ENCODE data around the gene PCDHGA1. TPM values are rescaled to one million over a fixed set of nuclear protein-coding genes. Genes with fewer than 3 reads are reported as not detected.
"Not testable (repeated sequence)": the region's sequence is repeated elsewhere in the genome, so short reads cannot be mapped to it uniquely, and the experiment has no call there.

Gene PCDHGA1
- total RNA-seq, 1 experiment from 2014 or later: 2.2 TPM

DNA sequence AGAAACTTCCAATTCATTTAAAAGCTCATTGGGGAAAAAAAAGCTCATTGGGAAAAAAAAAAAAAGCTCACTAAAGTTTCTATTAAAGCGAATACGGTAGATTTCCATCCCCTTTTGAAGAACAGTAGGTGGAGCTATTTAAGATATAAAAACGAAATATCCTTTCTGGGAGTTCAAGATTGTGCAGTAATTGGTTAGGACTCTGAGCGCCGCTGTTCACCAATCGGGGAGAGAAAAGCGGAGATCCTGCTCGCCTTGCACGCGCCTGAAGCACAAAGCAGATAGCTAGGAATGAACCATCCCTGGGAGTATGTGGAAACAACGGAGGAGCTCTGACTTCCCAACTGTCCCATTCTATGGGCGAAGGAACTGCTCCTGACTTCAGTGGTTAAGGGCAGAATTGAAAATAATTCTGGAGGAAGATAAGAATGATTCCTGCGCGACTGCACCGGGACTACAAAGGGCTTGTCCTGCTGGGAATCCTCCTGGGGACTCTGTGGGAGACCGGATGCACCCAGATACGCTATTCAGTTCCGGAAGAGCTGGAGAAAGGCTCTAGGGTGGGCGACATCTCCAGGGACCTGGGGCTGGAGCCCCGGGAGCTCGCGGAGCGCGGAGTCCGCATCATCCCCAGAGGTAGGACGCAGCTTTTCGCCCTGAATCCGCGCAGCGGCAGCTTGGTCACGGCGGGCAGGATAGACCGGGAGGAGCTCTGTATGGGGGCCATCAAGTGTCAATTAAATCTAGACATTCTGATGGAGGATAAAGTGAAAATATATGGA, 100.2 kb downstream of the PCDHGA1 start, which contains the start of gene PCDHGA12:
Gene PCDHGA12, plus strand, starts transcription at position 176 of the 782 bp plus-strand sequence. Its CDS starts 253 bp downstream, at position 429.
- no peaks in the 10 kb centered on the region for H3K4me1 ChIP-seq (ENCODE audit: insufficient read depth, low read length, poor library complexity, severe bottlenecking)
- peak; percentile 7 for DNase-seq (ENCODE audit: low spot score)
- BruUV-seq (replicated peaks): no TSS peak
- TF ChIP-seq, protein P1, sequence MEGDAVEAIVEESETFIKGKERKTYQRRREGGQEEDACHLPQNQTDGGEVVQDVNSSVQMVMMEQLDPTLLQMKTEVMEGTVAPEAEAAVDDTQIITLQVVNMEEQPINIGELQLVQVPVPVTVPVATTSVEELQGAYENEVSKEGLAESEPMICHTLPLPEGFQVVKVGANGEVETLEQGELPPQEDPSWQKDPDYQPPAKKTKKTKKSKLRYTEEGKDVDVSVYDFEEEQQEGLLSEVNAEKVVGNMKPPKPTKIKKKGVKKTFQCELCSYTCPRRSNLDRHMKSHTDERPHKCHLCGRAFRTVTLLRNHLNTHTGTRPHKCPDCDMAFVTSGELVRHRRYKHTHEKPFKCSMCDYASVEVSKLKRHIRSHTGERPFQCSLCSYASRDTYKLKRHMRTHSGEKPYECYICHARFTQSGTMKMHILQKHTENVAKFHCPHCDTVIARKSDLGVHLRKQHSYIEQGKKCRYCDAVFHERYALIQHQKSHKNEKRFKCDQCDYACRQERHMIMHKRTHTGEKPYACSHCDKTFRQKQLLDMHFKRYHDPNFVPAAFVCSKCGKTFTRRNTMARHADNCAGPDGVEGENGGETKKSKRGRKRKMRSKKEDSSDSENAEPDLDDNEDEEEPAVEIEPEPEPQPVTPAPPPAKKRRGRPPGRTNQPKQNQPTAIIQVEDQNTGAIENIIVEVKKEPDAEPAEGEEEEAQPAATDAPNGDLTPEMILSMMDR (conservative IDR thresholded peaks at IDR 0.05; ENCODE audit: low read depth, low read length): no peak
- TF ChIP-seq EZH2 (IDR thresholded peaks at IDR 0.05; ENCODE audit: borderline replicate concordance, low read depth, low read length, poor library complexity, severe bottlenecking): no peak
- CTCF ChIA-PET: interaction anchor here (1.2 kb wide), 1 partner anchor 10 kb away, joined by 4 read pairs; the partner anchor contains the start of gene PCDHGA11
- H3K36me3 ChIP-seq (ENCODE audit: insufficient read depth, low read length, poor library complexity, severe bottlenecking): peaks cover 63% of the 10 kb centered on the region
- peaks cover 70% of the 10 kb centered on the region for H3K9me3 ChIP-seq (ENCODE audit: low read depth, low read length, poor library complexity, severe bottlenecking)
- intact Hi-C loops (cut with micrococcal nuclease; ENCODE audit: unreplicated experiment): no loop called here
- no peak within 1 kb of the TSS for H3K4me3 ChIP-seq (ENCODE audit: low read depth, low read length, poor library complexity, severe bottlenecking)
- H3K27ac ChIP-seq (ENCODE audit: low read depth, low read length, poor library complexity, severe bottlenecking): no peak within 1 kb of the TSS
- no peaks in the 10 kb centered on the region for H3K27me3 ChIP-seq (replicated peaks; ENCODE audit: insufficient read depth, low read depth, low read length, poor library complexity)
- POLR2A ChIA-PET (ENCODE audit: low non-redundant PET): interaction anchor here (0.7 kb wide), 1 partner anchor 62 kb away, joined by 9 read pairs; no protein-coding TSS in a partner anchor

DNA sequence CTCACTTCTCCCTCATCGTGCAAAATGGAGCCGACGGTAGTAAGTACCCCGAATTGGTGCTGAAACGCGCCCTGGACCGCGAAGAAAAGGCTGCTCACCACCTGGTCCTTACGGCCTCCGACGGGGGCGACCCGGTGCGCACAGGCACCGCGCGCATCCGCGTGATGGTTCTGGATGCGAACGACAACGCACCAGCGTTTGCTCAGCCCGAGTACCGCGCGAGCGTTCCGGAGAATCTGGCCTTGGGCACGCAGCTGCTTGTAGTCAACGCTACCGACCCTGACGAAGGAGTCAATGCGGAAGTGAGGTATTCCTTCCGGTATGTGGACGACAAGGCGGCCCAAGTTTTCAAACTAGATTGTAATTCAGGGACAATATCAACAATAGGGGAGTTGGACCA, 101.0 kb downstream of the PCDHGA1 start:
- H3K9me3 ChIP-seq (ENCODE audit: low read depth, low read length, poor library complexity, severe bottlenecking): peaks cover 65% of the 10 kb centered on the region
- H3K4me3 ChIP-seq (ENCODE audit: low read depth, low read length, poor library complexity, severe bottlenecking): no peak overlapping the region
- ChIA-PET POLR2A (ENCODE audit: low non-redundant PET) (no interaction called here), CTCF (no interaction called here)
- no peaks in the 10 kb centered on the region for H3K27me3 ChIP-seq (replicated peaks; ENCODE audit: insufficient read depth, low read depth, low read length, poor library complexity)
- no peaks in the 10 kb centered on the region for H3K4me1 ChIP-seq (ENCODE audit: insufficient read depth, low read length, poor library complexity, severe bottlenecking)
- intact Hi-C loops (cut with micrococcal nuclease; ENCODE audit: unreplicated experiment): no loop called here
- no peak for DNase-seq (ENCODE audit: low spot score)
- no TSS peak for BruUV-seq (replicated peaks)
- TF ChIP-seq, protein P1 (conservative IDR thresholded peaks at IDR 0.05; ENCODE audit: low read depth, low read length): no peak
- TF ChIP-seq EZH2 (IDR thresholded peaks at IDR 0.05; ENCODE audit: borderline replicate concordance, low read depth, low read length, poor library complexity, severe bottlenecking): no peak
- no peak overlapping the region for H3K27ac ChIP-seq (ENCODE audit: low read depth, low read length, poor library complexity, severe bottlenecking)
- H3K36me3 ChIP-seq (ENCODE audit: insufficient read depth, low read length, poor library complexity, severe bottlenecking): peaks cover 57% of the 10 kb centered on the region

DNA sequence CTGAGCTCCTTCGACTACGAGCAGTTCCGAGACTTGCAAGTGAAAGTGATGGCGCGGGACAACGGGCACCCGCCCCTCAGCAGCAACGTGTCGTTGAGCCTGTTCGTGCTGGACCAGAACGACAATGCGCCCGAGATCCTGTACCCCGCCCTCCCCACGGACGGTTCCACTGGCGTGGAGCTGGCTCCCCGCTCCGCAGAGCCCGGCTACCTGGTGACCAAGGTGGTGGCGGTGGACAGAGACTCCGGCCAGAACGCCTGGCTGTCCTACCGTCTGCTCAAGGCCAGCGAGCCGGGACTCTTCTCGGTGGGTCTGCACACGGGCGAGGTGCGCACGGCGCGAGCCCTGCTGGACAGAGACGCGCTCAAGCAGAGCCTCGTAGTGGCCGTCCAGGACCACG, 102.0 kb downstream of the PCDHGA1 start:
- Histone ChIP-seq H3K36me3 (ENCODE audit: insufficient read depth, low read length, poor library complexity, severe bottlenecking) (peaks cover 46% of the 10 kb centered on the region), H3K9me3 (ENCODE audit: low read depth, low read length, poor library complexity, severe bottlenecking) (peaks cover 57% of the 10 kb centered on the region)
- intact Hi-C loops (cut with micrococcal nuclease; ENCODE audit: unreplicated experiment); CTCF ChIA-PET; H3K4me1 ChIP-seq (ENCODE audit: insufficient read depth, low read length, poor library complexity, severe bottlenecking); H3K27ac ChIP-seq (ENCODE audit: low read depth, low read length, poor library complexity, severe bottlenecking); BruUV-seq (replicated peaks); H3K27me3 ChIP-seq (replicated peaks; ENCODE audit: insufficient read depth, low read depth, low read length, poor library complexity); DNase-seq (ENCODE audit: low spot score); H3K4me3 ChIP-seq (ENCODE audit: low read depth, low read length, poor library complexity, severe bottlenecking); POLR2A ChIA-PET (ENCODE audit: low non-redundant PET): not testable (repeated sequence)

DNA sequence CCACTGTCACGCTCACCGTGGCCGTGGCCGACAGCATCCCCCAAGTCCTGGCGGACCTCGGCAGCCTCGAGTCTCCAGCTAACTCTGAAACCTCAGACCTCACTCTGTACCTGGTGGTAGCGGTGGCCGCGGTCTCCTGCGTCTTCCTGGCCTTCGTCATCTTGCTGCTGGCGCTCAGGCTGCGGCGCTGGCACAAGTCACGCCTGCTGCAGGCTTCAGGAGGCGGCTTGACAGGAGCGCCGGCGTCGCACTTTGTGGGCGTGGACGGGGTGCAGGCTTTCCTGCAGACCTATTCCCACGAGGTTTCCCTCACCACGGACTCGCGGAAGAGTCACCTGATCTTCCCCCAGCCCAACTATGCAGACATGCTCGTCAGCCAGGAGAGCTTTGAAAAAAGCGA, 102.4 kb downstream of the PCDHGA1 start:
- POLR2A ChIA-PET (ENCODE audit: low non-redundant PET); H3K27ac ChIP-seq (ENCODE audit: low read depth, low read length, poor library complexity, severe bottlenecking); DNase-seq (ENCODE audit: low spot score); BruUV-seq (replicated peaks); H3K4me1 ChIP-seq (ENCODE audit: insufficient read depth, low read length, poor library complexity, severe bottlenecking); intact Hi-C loops (cut with micrococcal nuclease; ENCODE audit: unreplicated experiment); CTCF ChIA-PET; H3K4me3 ChIP-seq (ENCODE audit: low read depth, low read length, poor library complexity, severe bottlenecking); H3K27me3 ChIP-seq (replicated peaks; ENCODE audit: insufficient read depth, low read depth, low read length, poor library complexity): not testable (repeated sequence)
- Histone ChIP-seq H3K9me3 (ENCODE audit: low read depth, low read length, poor library complexity, severe bottlenecking) (peaks cover 53% of the 10 kb centered on the region), H3K36me3 (ENCODE audit: insufficient read depth, low read length, poor library complexity, severe bottlenecking) (peaks cover 42% of the 10 kb centered on the region)

Measured in A673 (cell line).